ENCODE data around the gene KIAA1217.

GRCh38 chr10:24446739-24447138 is 237.8 kb downstream of the KIAA1217 start:
- TF ChIP-seq, protein P1, sequence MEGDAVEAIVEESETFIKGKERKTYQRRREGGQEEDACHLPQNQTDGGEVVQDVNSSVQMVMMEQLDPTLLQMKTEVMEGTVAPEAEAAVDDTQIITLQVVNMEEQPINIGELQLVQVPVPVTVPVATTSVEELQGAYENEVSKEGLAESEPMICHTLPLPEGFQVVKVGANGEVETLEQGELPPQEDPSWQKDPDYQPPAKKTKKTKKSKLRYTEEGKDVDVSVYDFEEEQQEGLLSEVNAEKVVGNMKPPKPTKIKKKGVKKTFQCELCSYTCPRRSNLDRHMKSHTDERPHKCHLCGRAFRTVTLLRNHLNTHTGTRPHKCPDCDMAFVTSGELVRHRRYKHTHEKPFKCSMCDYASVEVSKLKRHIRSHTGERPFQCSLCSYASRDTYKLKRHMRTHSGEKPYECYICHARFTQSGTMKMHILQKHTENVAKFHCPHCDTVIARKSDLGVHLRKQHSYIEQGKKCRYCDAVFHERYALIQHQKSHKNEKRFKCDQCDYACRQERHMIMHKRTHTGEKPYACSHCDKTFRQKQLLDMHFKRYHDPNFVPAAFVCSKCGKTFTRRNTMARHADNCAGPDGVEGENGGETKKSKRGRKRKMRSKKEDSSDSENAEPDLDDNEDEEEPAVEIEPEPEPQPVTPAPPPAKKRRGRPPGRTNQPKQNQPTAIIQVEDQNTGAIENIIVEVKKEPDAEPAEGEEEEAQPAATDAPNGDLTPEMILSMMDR (conservative IDR thresholded peaks at IDR 0.05): no peak
- TF ChIP-seq ZFX (IDR thresholded peaks at IDR 0.05): no peak
